Endothelial cell of umbilical vein (primary cell): Measurements from ENCODE around the gene SETBP1. TPM values are rescaled to one million over a fixed set of nuclear protein-coding genes. Genes with fewer than 3 reads are reported as not detected.

Experiments
- BruUV-seq: library from RNA; stranded (reverse); fragments of 400-500 nt; replicated peaks from 2 replicates; lab custom pipeline; 2021; lab: Mats Ljungman, UMichigan
- CTCF ChIA-PET: fragments of 300-600, 350-600 bp; sonication (Branson Sonifier 250); formaldehyde crosslinking; loops from one replicate; lab custom pipeline; 2021; ENCODE audit warnings: antibody characterized with exemption, inconsistent platforms; lab: Charles Lee
- POLR2A ChIA-PET: fragments of 300-600, 350-600 bp; sonication (Branson Sonifier 250); formaldehyde crosslinking; loops from one replicate; lab custom pipeline; 2021; ENCODE audit warnings: antibody characterized with exemption, inconsistent platforms; lab: Charles Lee
- DNase-seq: peaks from one replicate; pipeline ENCODE4 v3.0.0-alpha.2; 2011; ENCODE audit warnings: low read depth, low spot score
- FAIRE-seq: peaks from 2 replicates; lab custom pipeline; 2011; peaks lifted over from hg19 to GRCh38; lab: Jason Lieb, UNC
- H2AFZ ChIP-seq: 2 replicates; pipeline ENCODE4 v1.6.0; 2012; ENCODE audit warnings: low read depth, low read length, control low read depth, inconsistent platforms
- H3K27ac ChIP-seq: 2 replicates; pipeline ENCODE4 v1.5.1; 2011; ENCODE audit warnings: low read depth, mild to moderate bottlenecking, control low read depth, low read length, moderate library complexity; ENCODE audit not compliant: insufficient read depth
- H3K27me3 ChIP-seq, 2 experiments: 2 replicates each; pipeline versions ENCODE4 v1.6.0 to v1.6.1; 2011; ENCODE audit warnings: low read length in 2 of 2, mixed read lengths in 1 of 2; ENCODE audit not compliant: control insufficient read depth in 2 of 2, insufficient read depth in 2 of 2
- H3K36me3 ChIP-seq, 2 experiments: 2 replicates in 1 of 2; 3 replicates in 1 of 2; pipeline ENCODE4 v1.5.1; 2011; ENCODE audit warnings: low read length in 2 of 2, mild to moderate bottlenecking in 1 of 2, moderate library complexity in 1 of 2; ENCODE audit not compliant: control insufficient read depth in 2 of 2, insufficient read depth in 2 of 2; ENCODE audit errors: extremely low read depth in 1 of 2
- H3K4me1 ChIP-seq: 3 replicates; pipeline ENCODE4 v1.5.1; 2011; ENCODE audit warnings: mild to moderate bottlenecking, low read length; ENCODE audit not compliant: control insufficient read depth, insufficient read depth; ENCODE audit errors: extremely low read depth
- H3K4me2 ChIP-seq: 2 replicates; pipeline ENCODE4 v1.6.1; 2011; ENCODE audit warnings: low read length, control low read depth, mixed read lengths; ENCODE audit not compliant: insufficient read depth
- H3K4me3 ChIP-seq, 3 experiments: fragments of 200-600 bp in 1 of 3; sonication (generic), shearing (Covaris generic) in 1 of 3; replicated peaks in 1 of 3; 2 replicates each; pipeline ENCODE4 v1.5.1; 2011 to 2016; ENCODE audit warnings: control low read depth in 3 of 3, low read length in 3 of 3, mild to moderate bottlenecking in 2 of 3, inconsistent platforms in 1 of 3, low read depth in 1 of 3, moderate library complexity in 1 of 3; ENCODE audit not compliant: insufficient read depth in 1 of 3
- H3K79me2 ChIP-seq: 2 replicates; pipeline ENCODE4 v1.6.0; 2012; ENCODE audit warnings: low read length, inconsistent platforms; ENCODE audit not compliant: control insufficient read depth, insufficient read depth
- H3K9ac ChIP-seq: replicated peaks from 2 replicates; pipeline ENCODE3; 2011; ENCODE audit warnings: low read length, control low read depth; ENCODE audit not compliant: insufficient read depth; ENCODE audit errors: extremely low read depth
- H3K9me1 ChIP-seq: replicated peaks from 3 replicates; pipeline ENCODE4 v1.6.0; 2011; ENCODE audit warnings: mild to moderate bottlenecking, low read length; ENCODE audit not compliant: control insufficient read depth, insufficient read depth; ENCODE audit errors: extremely low read depth
- H3K9me3 ChIP-seq: replicated peaks from 2 replicates; pipeline ENCODE4 v1.5.1; 2012; ENCODE audit warnings: low read length, inconsistent platforms; ENCODE audit not compliant: control insufficient read depth, insufficient read depth
- H4K20me1 ChIP-seq: replicated peaks from 2 replicates; pipeline ENCODE3; 2011; ENCODE audit warnings: mild to moderate bottlenecking, low read length; ENCODE audit not compliant: control insufficient read depth, insufficient read depth; ENCODE audit errors: extremely low read depth
- EZH2 ChIP-seq: IDR thresholded peaks from 2 replicates; pipeline ENCODE4 v1.6.1; 2012; ENCODE audit warnings: borderline replicate concordance, low read depth, mild to moderate bottlenecking, moderate library complexity, low read length, inconsistent platforms; ENCODE audit not compliant: severe bottlenecking
- FOS ChIP-seq: IDR thresholded peaks from 2 replicates; pipeline ENCODE4 v1.6.1; 2011; ENCODE audit warnings: mild to moderate bottlenecking, low read length, moderate library complexity, borderline replicate concordance; ENCODE audit not compliant: insufficient read depth
- GATA2 ChIP-seq: IDR thresholded peaks from 2 replicates; pipeline ENCODE4 v1.7.0; 2011; ENCODE audit warnings: low read depth, mild to moderate bottlenecking, moderate library complexity, mixed read lengths, low read length; ENCODE audit not compliant: insufficient read length, insufficient read depth
- JUN ChIP-seq: IDR thresholded peaks from 2 replicates; pipeline ENCODE4 v1.6.1; 2011; ENCODE audit warnings: borderline replicate concordance, low read depth; ENCODE audit not compliant: insufficient read length, insufficient read depth
- MYC ChIP-seq: IDR thresholded peaks from one replicate; pipeline ENCODE4 v1.6.1; 2011; ENCODE audit warnings: mild to moderate bottlenecking, low read depth, low read length
- POLR2A ChIP-seq: IDR thresholded peaks from 2 replicates; pipeline ENCODE4 v1.6.1; 2012; ENCODE audit warnings: low read depth, mild to moderate bottlenecking, control low read depth, low read length
- POLR2AphosphoS5 ChIP-seq: IDR thresholded peaks from 2 replicates; pipeline ENCODE4 v1.6.1; 2012; ENCODE audit warnings: low read depth, mild to moderate bottlenecking, control low read depth, low read length, moderate library complexity; ENCODE audit not compliant: insufficient read depth
- dilution Hi-C: fragments of 300-500 bp; cut with MboI; formaldehyde crosslinking; loops from one replicate; pipeline ENCODE4 v1.15.0; 2019; ENCODE audit warnings: low sequenced_read_pairs; ENCODE audit not compliant: extremely low pct_ligation_motif_present
- intact Hi-C: fragments of 100-400 bp; cut with micrococcal nuclease; formaldehyde crosslinking; loops from one replicate; pipeline ENCODE4 v1.10.0; 2022
- polyA plus RNA-seq, 4 experiments: library from polyadenylated mRNA; depleted of rRNA in 3 of 4; stranded (reverse) in 3 of 4; unstranded in 1 of 4; fragments of >200 nt; gene quantifications; 2 replicates each; pipeline versions ENCODE4 v1.2.1 to v1.2.3, GENCODE V29; 2011 to 2012; ENCODE audit warnings: missing spikeins in 1 of 4
- total RNA-seq: library from RNA; stranded (reverse); gene quantifications from 2 replicates; pipeline ENCODE4 v1.2.3, GENCODE V29; 2021
- TF ChIP-seq, protein P1 (sequence below), 2 donors: IDR thresholded peaks; 1 replicate in 1 of 2; 2 replicates in 1 of 2; pipeline ENCODE4 v1.5.1; 2011; ENCODE audit warnings: low read length in 2 of 2, mild to moderate bottlenecking in 2 of 2, moderate library complexity in 2 of 2, control low read depth in 1 of 2, inconsistent platforms in 1 of 2, low read depth in 1 of 2; ENCODE audit not compliant: insufficient read depth in 1 of 2; ENCODE audit errors: extremely low read depth in 1 of 2
- TF ChIP-seq, protein P2 (sequence below): IDR thresholded peaks from 2 replicates; pipeline ENCODE4 v1.6.1; 2011; ENCODE audit not compliant: insufficient read depth, insufficient read length

The SETBP1 gene
- total and polyA plus RNA-seq, 2 donors (not counting 3 experiments of a cell fraction or from before 2014, with no cell fraction given), result 0.76 to 3.1 TPM

DNA sequence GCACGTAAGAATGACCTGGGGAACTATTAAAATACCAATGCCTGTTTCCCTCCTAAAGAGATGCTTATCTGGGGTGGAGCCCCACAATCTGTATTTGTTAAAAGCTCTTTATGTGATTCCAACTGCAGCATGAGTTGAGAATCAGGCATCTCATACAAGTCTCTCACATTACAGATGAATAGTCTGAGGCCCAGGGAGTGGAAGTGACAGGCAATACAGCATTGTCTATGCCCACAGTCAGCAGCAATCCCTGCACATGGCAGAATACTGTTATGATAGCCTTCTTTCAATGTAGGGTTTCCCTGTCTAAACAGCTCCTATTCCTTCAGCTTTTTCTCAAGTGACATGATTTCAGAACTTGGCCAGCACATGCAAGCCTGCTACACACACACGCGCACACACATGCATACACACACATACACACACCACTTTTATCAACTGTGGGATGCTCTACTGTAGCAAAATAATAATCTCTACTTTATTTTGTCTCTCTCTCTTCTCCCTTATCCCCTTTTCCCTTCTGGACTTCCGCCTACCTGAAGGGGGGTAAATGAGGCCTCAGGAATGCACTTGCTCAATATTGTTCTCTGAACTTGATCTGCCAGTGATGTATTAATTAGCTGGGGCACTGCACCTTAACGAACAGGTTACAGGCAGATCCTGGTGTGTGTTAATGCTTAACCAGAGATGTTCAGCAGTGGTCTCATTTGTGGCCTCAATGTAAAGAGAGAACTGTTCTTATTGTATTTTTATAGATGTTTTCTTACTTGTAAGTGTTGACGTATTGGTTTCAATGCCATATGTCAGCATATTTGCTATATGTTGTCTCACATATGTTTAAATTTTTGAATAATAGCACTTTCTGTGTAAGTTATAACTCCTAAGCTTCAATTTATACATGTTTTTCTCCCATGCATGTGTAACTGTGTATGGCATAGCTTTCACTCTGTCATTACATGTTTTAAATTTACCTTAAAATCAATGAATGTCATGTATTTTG, 116.0 kb downstream of the SETBP1 start:
- Histone ChIP-seq H3K4me3 (no peak overlapping the region), H3K36me3 (no peaks in the 10 kb centered on the region), H3K9me1 (no peaks in the 10 kb centered on the region), H3K9ac (no peak overlapping the region), H3K27me3 (no peaks in the 10 kb centered on the region), H3K27ac (no peak overlapping the region), H4K20me1 (no peaks in the 10 kb centered on the region), H3K4me1 (no peaks in the 10 kb centered on the region), H3K9me3 (no peaks in the 10 kb centered on the region), H3K79me2 (no peaks in the 10 kb centered on the region), H3K4me2 (no peak overlapping the region), H2AFZ (no peak overlapping the region)
- no peak for FAIRE-seq
- POLR2A ChIA-PET, result no interaction called here
- CTCF ChIA-PET, result no interaction called here
- no peak for TF ChIP-seq POLR2A
- TF ChIP-seq GATA2, result no peak
- TF ChIP-seq, protein P1, sequence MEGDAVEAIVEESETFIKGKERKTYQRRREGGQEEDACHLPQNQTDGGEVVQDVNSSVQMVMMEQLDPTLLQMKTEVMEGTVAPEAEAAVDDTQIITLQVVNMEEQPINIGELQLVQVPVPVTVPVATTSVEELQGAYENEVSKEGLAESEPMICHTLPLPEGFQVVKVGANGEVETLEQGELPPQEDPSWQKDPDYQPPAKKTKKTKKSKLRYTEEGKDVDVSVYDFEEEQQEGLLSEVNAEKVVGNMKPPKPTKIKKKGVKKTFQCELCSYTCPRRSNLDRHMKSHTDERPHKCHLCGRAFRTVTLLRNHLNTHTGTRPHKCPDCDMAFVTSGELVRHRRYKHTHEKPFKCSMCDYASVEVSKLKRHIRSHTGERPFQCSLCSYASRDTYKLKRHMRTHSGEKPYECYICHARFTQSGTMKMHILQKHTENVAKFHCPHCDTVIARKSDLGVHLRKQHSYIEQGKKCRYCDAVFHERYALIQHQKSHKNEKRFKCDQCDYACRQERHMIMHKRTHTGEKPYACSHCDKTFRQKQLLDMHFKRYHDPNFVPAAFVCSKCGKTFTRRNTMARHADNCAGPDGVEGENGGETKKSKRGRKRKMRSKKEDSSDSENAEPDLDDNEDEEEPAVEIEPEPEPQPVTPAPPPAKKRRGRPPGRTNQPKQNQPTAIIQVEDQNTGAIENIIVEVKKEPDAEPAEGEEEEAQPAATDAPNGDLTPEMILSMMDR (IDR thresholded peaks at IDR 0.05; ENCODE audit: extremely low read depth in 1 of 2, insufficient read depth in 1 of 2, low read depth in 1 of 2, low read length in 2 of 2), result no peak
- TF ChIP-seq, protein P2, sequence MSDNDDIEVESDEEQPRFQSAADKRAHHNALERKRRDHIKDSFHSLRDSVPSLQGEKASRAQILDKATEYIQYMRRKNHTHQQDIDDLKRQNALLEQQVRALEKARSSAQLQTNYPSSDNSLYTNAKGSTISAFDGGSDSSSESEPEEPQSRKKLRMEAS, result no peak
- TF ChIP-seq MYC, result no peak
- TF ChIP-seq POLR2AphosphoS5, result no peak
- no peak for TF ChIP-seq EZH2
- TF ChIP-seq JUN, result no peak
- TF ChIP-seq FOS, result no peak
- intact Hi-C loops, result no loop called here
- no peak for DNase-seq
- dilution Hi-C loops, result no loop called here
- no TSS peak for BruUV-seq
